Esophagus (tissue), 2 donors: Measurements from ENCODE around the gene NELFA. TPM values are rescaled to one million over a fixed set of nuclear protein-coding genes. Genes with fewer than 3 reads are reported as not detected.

Experiments used
- polyA plus RNA-seq, 2 donors: library from polyadenylated mRNA; stranded (reverse); fragments of 200-250 nt; gene quantifications; one replicate each; pipeline ENCODE4 v1.2.3, GENCODE V29; 2013
- donor health status: healthy with polysubstance abuse.
- donor health status: Bipolar disorder and iron deficiency.

Gene NELFA
- polyA plus RNA-seq, 2 donors, result 27.1 to 35.4 TPM

Other genes starting within 250 kb of the NELFA start
- gene FGFR3, start 215.7 kb downstream of the NELFA start, polyA plus RNA-seq, result 100 to 1,000 TPM in 1 of 2 donors, 10 to 100 TPM in 1; 97.6 to 121 TPM
- 10 to 100 TPM; 25.7 to 30.7 TPM for gene LETM1, start 152.8 kb downstream of the NELFA start, polyA plus RNA-seq
- 10 to 100 TPM; 11.9 to 14.1 TPM for gene NSD2, start 137.6 kb downstream of the NELFA start, polyA plus RNA-seq
- under 1 TPM in 1 of 2 donors, not detected in 1; 0.02 TPM for gene NAT8L, start 50.4 kb upstream of the NELFA start, polyA plus RNA-seq
- 1 to 10 TPM; 5.0 to 8.1 TPM for gene HAUS3, start 233.1 kb upstream of the NELFA start, polyA plus RNA-seq
- gene POLN, start 233.1 kb upstream of the NELFA start, polyA plus RNA-seq, result under 1 TPM; 0.59 to 0.81 TPM